ENCODE data around the gene NFATC4. TPM values are rescaled to one million over a fixed set of nuclear protein-coding genes. Genes with fewer than 3 reads are reported as not detected.

The NFATC4 gene
- total and polyA plus RNA-seq, 11 donors: 6.5 to 23.0 (median 12.5) TPM

- DNase-seq: no peak
- Histone ChIP-seq H3K27ac (peak overlapping the region in 2 of 12 donors; percentile 28), H3K4me3 (no peak overlapping the region), H3K27me3 (peaks cover 0 to 5% (median 0%) of the 10 kb centered on the region in 9 donors), H3K9me3 (no peaks in the 10 kb centered on the region), H3K36me3 (no peaks in the 10 kb centered on the region), H3K4me1 (peaks cover 0 to 12% (median 0%) of the 10 kb centered on the region in 12 donors)
- peak in 3 of 4 donors; percentile 34 to 55 (median 47) for ATAC-seq
- intact Hi-C loops (cut with DNase I): no loop called here
- no peak for TF ChIP-seq POLR2A (IDR thresholded peaks at IDR 0.05)
- TF ChIP-seq, protein P1, sequence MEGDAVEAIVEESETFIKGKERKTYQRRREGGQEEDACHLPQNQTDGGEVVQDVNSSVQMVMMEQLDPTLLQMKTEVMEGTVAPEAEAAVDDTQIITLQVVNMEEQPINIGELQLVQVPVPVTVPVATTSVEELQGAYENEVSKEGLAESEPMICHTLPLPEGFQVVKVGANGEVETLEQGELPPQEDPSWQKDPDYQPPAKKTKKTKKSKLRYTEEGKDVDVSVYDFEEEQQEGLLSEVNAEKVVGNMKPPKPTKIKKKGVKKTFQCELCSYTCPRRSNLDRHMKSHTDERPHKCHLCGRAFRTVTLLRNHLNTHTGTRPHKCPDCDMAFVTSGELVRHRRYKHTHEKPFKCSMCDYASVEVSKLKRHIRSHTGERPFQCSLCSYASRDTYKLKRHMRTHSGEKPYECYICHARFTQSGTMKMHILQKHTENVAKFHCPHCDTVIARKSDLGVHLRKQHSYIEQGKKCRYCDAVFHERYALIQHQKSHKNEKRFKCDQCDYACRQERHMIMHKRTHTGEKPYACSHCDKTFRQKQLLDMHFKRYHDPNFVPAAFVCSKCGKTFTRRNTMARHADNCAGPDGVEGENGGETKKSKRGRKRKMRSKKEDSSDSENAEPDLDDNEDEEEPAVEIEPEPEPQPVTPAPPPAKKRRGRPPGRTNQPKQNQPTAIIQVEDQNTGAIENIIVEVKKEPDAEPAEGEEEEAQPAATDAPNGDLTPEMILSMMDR (IDR thresholded peaks at IDR 0.05): no peak
- 44 to 55% (median 51%) methylated on average over 11 of the region's 11 CpGs for WGBS, 4 donors
Observed at GRCh38 chr14:24389226-24389848, 21.4 kb downstream of the NFATC4 start.

DNA sequence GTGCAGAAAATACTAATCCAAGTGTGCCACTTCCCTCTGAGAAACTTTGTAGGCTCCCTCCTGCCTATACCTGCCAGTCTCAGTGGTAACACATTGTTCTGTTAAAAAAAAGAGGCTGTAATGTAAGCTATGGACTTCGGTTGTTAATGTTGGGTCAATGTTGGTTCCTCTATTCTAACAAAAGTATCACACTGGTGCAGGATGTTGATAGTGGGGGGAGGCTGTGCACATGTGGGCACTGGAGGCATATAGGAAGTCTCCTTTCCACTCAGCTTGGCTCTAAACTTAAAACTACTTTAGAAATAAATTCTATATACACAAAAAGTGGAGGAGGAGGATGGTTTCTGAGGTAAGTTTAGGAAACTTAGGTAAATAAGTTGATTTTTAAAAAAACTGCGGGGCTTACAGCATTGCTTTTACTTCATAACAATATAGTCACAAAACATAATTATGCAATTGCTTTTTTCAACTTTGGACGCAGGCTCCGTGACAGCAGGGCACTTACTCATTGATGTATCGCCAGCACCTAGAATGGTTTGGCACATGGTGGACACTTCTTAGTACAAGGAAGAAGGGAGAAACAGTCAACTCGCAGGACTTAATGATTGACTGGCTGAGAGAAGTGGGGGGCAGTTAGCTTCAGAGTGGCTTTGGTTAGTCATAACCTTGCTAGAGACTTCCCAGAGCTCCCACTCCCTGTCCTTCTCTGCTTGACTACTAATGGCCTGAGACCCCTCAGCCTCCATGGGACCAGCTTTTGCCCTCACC lies 22.9 kb downstream of the NFATC4 start:
- no peaks in the 10 kb centered on the region for H3K36me3 ChIP-seq
- 84 to 86% (median 85%) methylated on average over 6 of the region's 6 CpGs for WGBS, 4 donors
- no peak for ATAC-seq
- TF ChIP-seq, protein P1 (IDR thresholded peaks at IDR 0.05): no peak
- H3K4me3 ChIP-seq: no peak overlapping the region
- H3K27ac ChIP-seq: no peak overlapping the region
- H3K4me1 ChIP-seq: peaks cover 0 to 12% (median 0%) of the 10 kb centered on the region in 12 donors
- H3K27me3 ChIP-seq: peaks cover 0 to under 1% (median 0%) of the 10 kb centered on the region in 9 donors
- DNase-seq: no peak
- intact Hi-C loops (cut with DNase I): no loop called here
- H3K9me3 ChIP-seq: no peaks in the 10 kb centered on the region

- H3K4me3 ChIP-seq: no peak overlapping the region
- no peak overlapping the region for H3K27ac ChIP-seq
- DNase-seq: no peak
- H3K4me1 ChIP-seq: peaks cover 0 to 12% (median under 1%) of the 10 kb centered on the region in 12 donors
- intact Hi-C loops (cut with DNase I): no loop called here
- no peaks in the 10 kb centered on the region for H3K9me3 ChIP-seq
- H3K36me3 ChIP-seq: no peaks in the 10 kb centered on the region
- WGBS, 4 donors: 72 to 77% (median 75%) methylated on average over 8 of the region's 8 CpGs
- ATAC-seq: no peak
- no peak for TF ChIP-seq POLR2A (IDR thresholded peaks at IDR 0.05)
- TF ChIP-seq, protein P1 (IDR thresholded peaks at IDR 0.05): no peak
- H3K27me3 ChIP-seq: no peaks in the 10 kb centered on the region
Observed at GRCh38 chr14:24392325-24393091, 24.5 kb downstream of the NFATC4 start.

- Histone ChIP-seq H3K9me3 (no peaks in the 10 kb centered on the region), H3K4me3 (no peak overlapping the region), H3K36me3 (no peaks in the 10 kb centered on the region), H3K27ac (no peak overlapping the region), H3K4me1 (peaks cover 0 to 19% (median 9%) of the 10 kb centered on the region in 12 donors), H3K27me3 (no peaks in the 10 kb centered on the region)
- intact Hi-C loops (cut with DNase I): no loop called here
- ATAC-seq (no peak), DNase-seq (no peak)
- WGBS, 4 donors: 50 to 60% (median 54%) methylated on average over 3 of the region's 3 CpGs
- no peak for TF ChIP-seq POLR2A (IDR thresholded peaks at IDR 0.05)
- TF ChIP-seq, protein P1 (IDR thresholded peaks at IDR 0.05): no peak
Observed at GRCh38 chr14:24394275-24394674, 26.3 kb downstream of the NFATC4 start.
